Ishikawa (cell line): Measurements from ENCODE around the gene KATNB1.

Source experiments
- CEBPB ChIP-seq: IDR thresholded peaks from 2 replicates; pipeline ENCODE4 v1.6.1; 2012
- CREB1 ChIP-seq: IDR thresholded peaks from 2 replicates; pipeline ENCODE4 v1.6.1; 2012; ENCODE audit warnings: low read depth
- EGR1 ChIP-seq: IDR thresholded peaks from 2 replicates; pipeline ENCODE4 v1.6.1; 2012
- EP300 ChIP-seq: IDR thresholded peaks from 2 replicates; pipeline ENCODE4 v1.6.1; 2012; ENCODE audit warnings: borderline replicate concordance
- FOXM1 ChIP-seq: IDR thresholded peaks from 2 replicates; pipeline ENCODE4 v1.6.1; 2012; ENCODE audit warnings: low read depth, borderline replicate concordance
- MAX ChIP-seq: IDR thresholded peaks from 2 replicates; pipeline ENCODE4 v1.6.1; 2012
- NFIC ChIP-seq: IDR thresholded peaks from 2 replicates; pipeline ENCODE4 v1.6.1; 2012
- RAD21 ChIP-seq: IDR thresholded peaks from 2 replicates; pipeline ENCODE4 v1.6.1; 2012; ENCODE audit warnings: low read depth
- REST ChIP-seq: IDR thresholded peaks from 2 replicates; pipeline ENCODE4 v1.6.1; 2012; ENCODE audit warnings: low read depth, mild to moderate bottlenecking
- TAF1 ChIP-seq: IDR thresholded peaks from 2 replicates; pipeline ENCODE4 v1.6.1; 2012; ENCODE audit warnings: low read depth, mild to moderate bottlenecking
- TCF12 ChIP-seq: IDR thresholded peaks from 2 replicates; pipeline ENCODE4 v1.6.1; 2012; ENCODE audit warnings: low read depth
- TEAD4 ChIP-seq: IDR thresholded peaks from 2 replicates; pipeline ENCODE4 v1.6.1; 2012
- USF1 ChIP-seq: IDR thresholded peaks from 2 replicates; pipeline ENCODE4 v1.6.1; 2012
- YY1 ChIP-seq: IDR thresholded peaks from 2 replicates; pipeline ENCODE4 v1.6.1; 2012; ENCODE audit warnings: low read depth
- ZBTB7A ChIP-seq: IDR thresholded peaks from 2 replicates; pipeline ENCODE4 v1.6.1; 2012; ENCODE audit warnings: low read depth

Gene KATNB1

GRCh38 chr16:57749101-57749692 is 13.6 kb downstream of the KATNB1 start:
- TF ChIP-seq EGR1 (no peak), USF1 (no peak), TCF12 (no peak), YY1 (no peak), RAD21 (no peak), NFIC (no peak), EP300 (no peak), REST (no peak), TEAD4 (no peak), FOXM1 (no peak), TAF1 (no peak), MAX (no peak), CREB1 (no peak), ZBTB7A (no peak), CEBPB (no peak)

GRCh38 chr16:57749856-57750452 is 14.4 kb downstream of the KATNB1 start:
- TF ChIP-seq RAD21 (no peak), YY1 (no peak), FOXM1 (no peak), TCF12 (no peak), TEAD4 (no peak), ZBTB7A (no peak), NFIC (no peak), EGR1 (no peak), TAF1 (no peak), CREB1 (no peak), CEBPB (no peak), MAX (no peak), USF1 (no peak), EP300 (no peak), REST (no peak)

- TF ChIP-seq YY1 (no peak), ZBTB7A (no peak), NFIC (no peak), REST (no peak), TCF12 (no peak), MAX (no peak), RAD21 (no peak), FOXM1 (no peak), TEAD4 (no peak), CEBPB (no peak), EGR1 (no peak), TAF1 (no peak), CREB1 (no peak), USF1 (no peak), EP300 (no peak)
Observed at GRCh38 chr16:57750796-57751538, 15.4 kb downstream of the KATNB1 start.
